K562 (cell line): Measurements from ENCODE around the gene LMTK2. TPM values are rescaled to one million over a fixed set of nuclear protein-coding genes. Genes with fewer than 3 reads are reported as not detected.
A peak's percentile ranks its signal among the peaks of the same experiment; 100 is the strongest.

Experiments
- BCL6 ChIP-seq: fragments of 250-450 bp; sonication (Bioruptor Pico); IDR thresholded peaks from 2 replicates; pipeline ENCODE4 v1.4.0; 2020
- BRD9 ChIP-seq: fragments of 450-650 bp; IDR thresholded peaks from 2 replicates; pipeline ENCODE4 v1.6.1; 2018; ENCODE audit warnings: low read depth; ENCODE audit not compliant: partially characterized antibody
- CBFA2T3 ChIP-seq: fragments of 450-650 bp; IDR thresholded peaks from 2 replicates; pipeline ENCODE4 v1.6.1; 2017
- CEBPB ChIP-seq: fragments of 450-650 bp; IDR thresholded peaks from 2 replicates; pipeline ENCODE4 v1.6.1; 2016; ENCODE audit warnings: missing genetic modification characterization, missing compliant biosample characterization
- CHAMP1 ChIP-seq: fragments of 450-650 bp; IDR thresholded peaks from 2 replicates; pipeline ENCODE4 v1.6.1; 2016; ENCODE audit warnings: mild to moderate bottlenecking
- ETV5 ChIP-seq: sonication (generic); formaldehyde crosslinking; IDR thresholded peaks from 2 replicates; pipeline ENCODE4 v1.4.0; 2020; ENCODE audit warnings: low read depth, mild to moderate bottlenecking, missing genetic modification reagents
- FOXJ3 ChIP-seq: sonication (generic); formaldehyde crosslinking; IDR thresholded peaks from 2 replicates; pipeline ENCODE4 v1.4.0; 2020; ENCODE audit warnings: mild to moderate bottlenecking, missing genetic modification reagents
- MCM7 ChIP-seq, 2 experiments: fragments of 450-650 bp; IDR thresholded peaks; 2 replicates each; pipeline ENCODE4 v1.6.1; 2016 to 2018
- MLLT1 ChIP-seq, 2 experiments: fragments of 450-650 bp; IDR thresholded peaks; 2 replicates each; pipeline ENCODE4 v1.6.1; 2016
- MTA3 ChIP-seq: fragments of 450-650 bp; formaldehyde crosslinking; IDR thresholded peaks from 2 replicates; pipeline ENCODE4 v1.6.1; 2017; ENCODE audit warnings: mild to moderate bottlenecking, borderline replicate concordance
- NFIC ChIP-seq: fragments of 450-650 bp; IDR thresholded peaks from 2 replicates; pipeline ENCODE4 v1.6.1; 2017; ENCODE audit warnings: mild to moderate bottlenecking, inconsistent platforms
- NKRF ChIP-seq: fragments of 450-650 bp; IDR thresholded peaks from 2 replicates; pipeline ENCODE4 v1.6.1; 2016; ENCODE audit warnings: borderline replicate concordance
- NR2C2 ChIP-seq, 2 experiments: fragments of 200-800 bp in 1 of 2; sonication (Bioruptor generic) in 1 of 2; sonication (generic) in 1 of 2; formaldehyde crosslinking in 1 of 2; IDR thresholded peaks; 2 replicates each; pipeline versions ENCODE4 v1.6.1 to v1.8.0; 2016 to 2022; ENCODE audit warnings: mild to moderate bottlenecking in 1 of 2, missing compliant biosample characterization in 1 of 2, missing genetic modification characterization in 1 of 2, missing genetic modification reagents in 1 of 2
- PHB2 ChIP-seq: fragments of 450-650 bp; IDR thresholded peaks from 2 replicates; pipeline ENCODE4 v1.6.1; 2017; ENCODE audit warnings: low read depth
- SMARCC2 ChIP-seq: fragments of 450-650 bp; IDR thresholded peaks from 2 replicates; pipeline ENCODE4 v1.6.1; 2017; ENCODE audit warnings: antibody characterized with exemption, moderate library complexity, mild to moderate bottlenecking, low read depth
- SOX6 ChIP-seq: fragments of 450-650 bp; IDR thresholded peaks from 2 replicates; pipeline ENCODE4 v1.6.1; 2014; ENCODE audit warnings: mild to moderate bottlenecking
- TAL1 ChIP-seq: fragments of 450-650 bp; IDR thresholded peaks from 2 replicates; pipeline ENCODE4 v1.6.1; 2016; ENCODE audit warnings: mild to moderate bottlenecking
- UBTF ChIP-seq, 2 experiments: IDR thresholded peaks; 2 replicates each; pipeline ENCODE4 v1.6.1; 2012; ENCODE audit warnings: improper control_type of control experiment in 2 of 2, low read depth in 2 of 2, low read length in 2 of 2, borderline replicate concordance in 1 of 2
- ZNF197 ChIP-seq: fragments of 200-800 bp; sonication (Bioruptor generic); IDR thresholded peaks from 2 replicates; pipeline ENCODE4 v1.6.1; 2016; ENCODE audit warnings: low read depth, missing genetic modification characterization, missing compliant biosample characterization
- ZNF561 ChIP-seq: fragments of 450-650 bp; formaldehyde crosslinking; conservative IDR thresholded peaks from 2 replicates; pipeline ENCODE4 v1.4.0; 2020; ENCODE audit warnings: mild to moderate bottlenecking, moderate library complexity
- polyA plus RNA-seq, 8 experiments: library from polyadenylated mRNA; depleted of rRNA in 4 of 8; stranded (reverse) in 5 of 8; unstranded in 3 of 8; fragments of >200 nt; fragmentation: Nextera tagmentation in 2 of 8; fragmentation: Illumina TruSeq in 1 of 8; extraction: Ambion mirVana in 2 of 8; extraction: Trizol in 1 of 8; gene quantifications; 2 replicates each; pipeline versions ENCODE4 v1.2.1 to v1.2.3, GENCODE V29; 2011 to 2014; ENCODE audit warnings: inconsistent platforms in 1 of 8, missing spikeins in 1 of 8
- total RNA-seq, 7 experiments: library from RNA; depleted of rRNA in 6 of 7; stranded (reverse); fragments of >200 nt in 6 of 7; fragmentation: Illumina TruSeq in 2 of 7; extraction: Trizol in 2 of 7; gene quantifications; 2 replicates each; pipeline versions ENCODE4 v1.2.1 to v1.2.3, GENCODE V29; 2011 to 2021; ENCODE audit warnings: low replicate concordance in 1 of 7

Gene LMTK2
- total and polyA plus RNA-seq, 9 of the 15 experiments (the other 6 are each of a cell fraction or from before 2014, with no cell fraction given): 0.78 to 16.4 (median 6.3) TPM

- TF ChIP-seq CHAMP1 (peak; percentile 29; the same call in 1 of the 2 replicates), CEBPB (tag) (no peak), BCL6 (CRISPR knock-in tag) (no peak), BRD9 (no peak), NKRF (no peak), SOX6 (peak; percentile 93), ETV5 (CRISPR knock-in tag) (no peak), PHB2 (no peak), UBTF (IDR thresholded peaks at IDR 0.05; ENCODE audit: borderline replicate concordance in 1 of 2, low read depth in 2 of 2, low read length in 2 of 2) (no peak), NR2C2 (CRISPR knock-in tag; IDR thresholded peaks at IDR 0.05) (no peak), NR2C2 (tag; IDR thresholded peaks at IDR 0.05) (no peak), MCM7 (IDR thresholded peaks at IDR 0.05) (no peak), FOXJ3 (CRISPR knock-in tag) (no peak), ZNF561 (CRISPR knock-in tag) (no peak), TAL1 (peak; percentile 90), SMARCC2 (peak; percentile 87; the same call in 1 of the 2 replicates), CBFA2T3 (peak; percentile 95), NFIC (peak; percentile 66), MTA3 (no peak), ZNF197 (CRISPR knock-in tag) (0 out of 2 replicates have a peak, but pooled peaks have one; percentile 52), MLLT1 (IDR thresholded peaks at IDR 0.05) (peak in 1 of 2 experiments; percentile 54; a peak in 1 of 4 replicates)
These were observed 111.2 kb downstream of the LMTK2 start (continued) for GRCh38 chr7:98217623-98218582.
